HEK293 (cell line): ENCODE results near the gene CCSER1.

Experiments used
- CTCF ChIA-PET: fragments of 350-600 bp; formaldehyde crosslinking; extraction: SDS; loops from one replicate; lab custom pipeline; 2021; ENCODE audit warnings: antibody characterized with exemption; lab: Yijun Ruan, JAX
- POLR2A ChIA-PET: fragments of 300-600 bp; formaldehyde crosslinking; extraction: SDS; loops from one replicate; lab custom pipeline; 2020; ENCODE audit warnings: antibody characterized with exemption, inconsistent platforms; lab: Yijun Ruan, JAX
- H3K27ac ChIP-seq: fragments of 200-500 bp; sonication (Bioruptor generic); 2 replicates; pipeline ENCODE4 v1.5.1; 2014; ENCODE audit warnings: low read depth, low read length, control low read depth, inconsistent platforms; ENCODE audit errors: extremely low read depth
- H3K36me3 ChIP-seq, 2 experiments: fragments of 200-500 bp in 1 of 2; sonication (Bioruptor generic) in 1 of 2; 1 replicate in 1 of 2; 2 replicates in 1 of 2; pipeline ENCODE4 v1.5.1; 2014 to 2017; ENCODE audit warnings: inconsistent platforms in 2 of 2, low read length in 2 of 2; ENCODE audit not compliant: control insufficient read depth in 2 of 2, insufficient read depth in 1 of 2
- H3K4me1 ChIP-seq: fragments of 200-500 bp; sonication (Bioruptor generic); 2 replicates; pipeline ENCODE4 v1.5.1; 2014; ENCODE audit warnings: mild to moderate bottlenecking, low read length, inconsistent platforms; ENCODE audit not compliant: control insufficient read depth, insufficient read depth
- H3K4me3 ChIP-seq: 2 replicates; pipeline ENCODE4 v1.5.1; 2011; ENCODE audit warnings: low read depth, mild to moderate bottlenecking, control low read depth, low read length, moderate library complexity
- H3K9me3 ChIP-seq: fragments of 200-500 bp; sonication (Bioruptor generic); 2 replicates; pipeline ENCODE4 v1.5.1; 2014; ENCODE audit warnings: low read depth, low read length, inconsistent platforms; ENCODE audit not compliant: control insufficient read depth, insufficient read depth
- HOXD13 ChIP-seq: sonication (generic); formaldehyde crosslinking; IDR thresholded peaks from 2 replicates; pipeline ENCODE4 v1.8.0; 2022; ENCODE audit warnings: missing genetic modification reagents, borderline replicate concordance
- KLF1 ChIP-seq: fragments of 450-650 bp; formaldehyde crosslinking; IDR thresholded peaks from 2 replicates; pipeline ENCODE4 v1.5.1; 2016; ENCODE audit warnings: missing biosample characterization, missing genetic modification characterization
- YY2 ChIP-seq: fragments of 450-650 bp; formaldehyde crosslinking; IDR thresholded peaks from 2 replicates; pipeline ENCODE4 v1.5.1; 2016; ENCODE audit warnings: missing biosample characterization, missing genetic modification characterization
- ZFP41 ChIP-seq: fragments of 450-650 bp; formaldehyde crosslinking; IDR thresholded peaks from 2 replicates; pipeline ENCODE4 v1.5.1; 2016; ENCODE audit warnings: missing biosample characterization, missing genetic modification characterization, borderline replicate concordance
- ZNF133 ChIP-seq: fragments of 450-650 bp; formaldehyde crosslinking; IDR thresholded peaks from 2 replicates; pipeline ENCODE4 v1.5.1; 2016; ENCODE audit warnings: missing biosample characterization, missing genetic modification characterization
- ZNF155 ChIP-seq: fragments of 450-650 bp; formaldehyde crosslinking; IDR thresholded peaks from 2 replicates; pipeline ENCODE4 v1.5.1; 2016; ENCODE audit warnings: missing biosample characterization, missing genetic modification characterization
- ZNF184 ChIP-seq: fragments of 450-650 bp; IDR thresholded peaks from 2 replicates; pipeline ENCODE4 v1.5.1; 2018; ENCODE audit warnings: missing biosample characterization, mild to moderate bottlenecking, missing genetic modification characterization
- ZNF19 ChIP-seq: fragments of 450-650 bp; formaldehyde crosslinking; IDR thresholded peaks from 2 replicates; pipeline ENCODE4; 2016; ENCODE audit warnings: missing biosample characterization, missing genetic modification characterization, low read depth
- ZNF341 ChIP-seq: fragments of 450-650 bp; formaldehyde crosslinking; IDR thresholded peaks from 2 replicates; pipeline ENCODE4; 2016; ENCODE audit warnings: low read depth, missing biosample characterization, missing genetic modification characterization
- ZNF426 ChIP-seq: fragments of 450-650 bp; formaldehyde crosslinking; IDR thresholded peaks from 2 replicates; pipeline ENCODE4 v1.5.1; 2017; ENCODE audit warnings: missing biosample characterization, missing genetic modification characterization, mild to moderate bottlenecking, inconsistent platforms, moderate library complexity
- ZNF549 ChIP-seq: fragments of 450-650 bp; IDR thresholded peaks from 2 replicates; pipeline ENCODE4 v1.5.1; 2018; ENCODE audit warnings: missing biosample characterization, missing genetic modification characterization, mild to moderate bottlenecking, inconsistent platforms, moderate library complexity
- ZNF555 ChIP-seq: fragments of 450-650 bp; formaldehyde crosslinking; conservative IDR thresholded peaks from 2 replicates; pipeline ENCODE4 v1.5.1; 2017; ENCODE audit warnings: missing biosample characterization, mild to moderate bottlenecking, missing genetic modification characterization, inconsistent platforms
- ZNF639 ChIP-seq: fragments of 450-650 bp; formaldehyde crosslinking; IDR thresholded peaks from 2 replicates; pipeline ENCODE4 v1.5.1; 2016; ENCODE audit warnings: missing biosample characterization, missing genetic modification characterization
- ZNF704 ChIP-seq: fragments of 450-650 bp; formaldehyde crosslinking; IDR thresholded peaks from 2 replicates; pipeline ENCODE4 v1.5.1; 2016; ENCODE audit warnings: missing biosample characterization, missing genetic modification characterization
- TF ChIP-seq, protein P1 (sequence below): fragments of 450-650 bp; formaldehyde crosslinking; IDR thresholded peaks from 2 replicates; pipeline ENCODE4 v1.5.1; 2016; ENCODE audit warnings: missing biosample characterization, missing genetic modification characterization, low read depth
- TF ChIP-seq, protein P2 (sequence below): fragments of 450-650 bp; formaldehyde crosslinking; IDR thresholded peaks from 2 replicates; pipeline ENCODE4 v1.5.1; 2016; ENCODE audit warnings: missing biosample characterization, missing genetic modification characterization
- TF ChIP-seq, protein P3 (sequence below): fragments of 450-650 bp; formaldehyde crosslinking; IDR thresholded peaks from 2 replicates; pipeline ENCODE4 v1.5.1; 2016; ENCODE audit warnings: missing biosample characterization, missing genetic modification characterization
- TF ChIP-seq, protein P4 (sequence below): fragments of 450-650 bp; formaldehyde crosslinking; IDR thresholded peaks from 2 replicates; pipeline ENCODE4 v1.5.1; 2016; ENCODE audit warnings: missing biosample characterization, missing genetic modification characterization
- TF ChIP-seq, protein P5 (sequence below): fragments of 450-650 bp; IDR thresholded peaks from 2 replicates; pipeline ENCODE4 v1.5.1; 2018; ENCODE audit warnings: missing biosample characterization, mild to moderate bottlenecking, missing genetic modification characterization

CCSER1 gene

GRCh38 chr4:90095000-90095399, 32.2 kb upstream of the CCSER1 start (continued):
- TF ChIP-seq ZNF639 (tag by site-specific recombination) (no peak), ZNF184 (tag by site-specific recombination) (no peak), HOXD13 (CRISPR knock-in tag) (no peak), ZNF133 (tag by site-specific recombination) (no peak), ZFP41 (no peak), ZNF426 (tag by site-specific recombination) (no peak)
- TF ChIP-seq, protein P1, sequence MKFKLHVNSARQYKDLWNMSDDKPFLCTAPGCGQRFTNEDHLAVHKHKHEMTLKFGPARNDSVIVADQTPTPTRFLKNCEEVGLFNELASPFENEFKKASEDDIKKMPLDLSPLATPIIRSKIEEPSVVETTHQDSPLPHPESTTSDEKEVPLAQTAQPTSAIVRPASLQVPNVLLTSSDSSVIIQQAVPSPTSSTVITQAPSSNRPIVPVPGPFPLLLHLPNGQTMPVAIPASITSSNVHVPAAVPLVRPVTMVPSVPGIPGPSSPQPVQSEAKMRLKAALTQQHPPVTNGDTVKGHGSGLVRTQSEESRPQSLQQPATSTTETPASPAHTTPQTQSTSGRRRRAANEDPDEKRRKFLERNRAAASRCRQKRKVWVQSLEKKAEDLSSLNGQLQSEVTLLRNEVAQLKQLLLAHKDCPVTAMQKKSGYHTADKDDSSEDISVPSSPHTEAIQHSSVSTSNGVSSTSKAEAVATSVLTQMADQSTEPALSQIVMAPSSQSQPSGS (tag by site-specific recombination) = no peak

DNA sequence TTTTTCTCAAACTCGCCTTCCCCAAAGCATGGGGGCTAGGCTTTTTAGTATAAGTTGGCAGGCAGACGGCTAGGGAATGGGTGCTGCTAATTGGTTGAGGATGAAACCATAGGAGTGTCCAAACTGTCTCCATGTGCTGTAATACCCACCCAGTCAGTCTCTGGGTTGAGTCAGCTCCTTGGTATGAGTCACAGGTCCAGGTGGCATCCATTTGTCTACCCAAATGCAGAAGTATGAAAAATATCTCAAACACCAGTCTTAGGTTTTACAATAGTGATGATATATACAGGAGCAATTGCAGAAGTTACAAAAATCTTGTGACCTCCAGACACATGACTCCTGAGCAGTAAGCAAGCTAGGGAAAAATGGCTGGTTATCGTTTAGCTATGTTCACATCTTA, 27.4 kb upstream of the CCSER1 start:
- H3K4me3 ChIP-seq = no peak overlapping the region
- H3K9me3 ChIP-seq = no peaks in the 10 kb centered on the region
- H3K36me3 ChIP-seq = no peaks in the 10 kb centered on the region
- no peaks in the 10 kb centered on the region for H3K4me1 ChIP-seq
- CTCF ChIA-PET = interaction anchor here (0.9 kb wide), 1 partner anchor 10 kb away, joined by 4 read pairs; no protein-coding TSS in a partner anchor
- no peak overlapping the region for H3K27ac ChIP-seq
- no peak for TF ChIP-seq ZNF19 (tag by site-specific recombination)
- TF ChIP-seq ZNF704 = no peak
- TF ChIP-seq, protein P2, sequence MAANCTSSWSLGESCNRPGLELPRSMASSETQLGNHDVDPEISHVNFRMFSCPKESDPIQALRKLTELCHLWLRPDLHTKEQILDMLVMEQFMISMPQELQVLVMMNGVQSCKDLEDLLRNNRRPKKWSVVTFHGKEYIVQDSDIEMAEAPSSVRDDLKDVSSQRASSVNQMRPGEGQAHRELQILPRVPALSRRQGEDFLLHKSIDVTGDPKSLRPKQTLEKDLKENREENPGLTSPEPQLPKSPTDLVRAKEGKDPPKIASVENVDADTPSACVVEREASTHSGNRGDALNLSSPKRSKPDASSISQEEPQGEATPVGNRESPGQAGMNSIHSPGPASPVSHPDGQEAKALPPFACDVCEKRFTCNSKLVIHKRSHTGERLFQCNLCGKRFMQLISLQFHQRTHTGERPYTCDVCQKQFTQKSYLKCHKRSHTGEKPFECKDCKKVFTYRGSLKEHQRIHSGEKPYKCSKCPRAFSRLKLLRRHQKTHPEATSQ = no peak
- TF ChIP-seq HOXD13 (CRISPR knock-in tag) = no peak
- TF ChIP-seq, all 188 proteins: peak for 0
- POLR2A ChIA-PET = no interaction called here

GRCh38 chr4:90103991-90104390, 23.2 kb upstream of the CCSER1 start:
- CTCF ChIA-PET = no interaction called here
- no peaks in the 10 kb centered on the region for H3K36me3 ChIP-seq
- no peaks in the 10 kb centered on the region for H3K9me3 ChIP-seq
- TF ChIP-seq, protein P3, sequence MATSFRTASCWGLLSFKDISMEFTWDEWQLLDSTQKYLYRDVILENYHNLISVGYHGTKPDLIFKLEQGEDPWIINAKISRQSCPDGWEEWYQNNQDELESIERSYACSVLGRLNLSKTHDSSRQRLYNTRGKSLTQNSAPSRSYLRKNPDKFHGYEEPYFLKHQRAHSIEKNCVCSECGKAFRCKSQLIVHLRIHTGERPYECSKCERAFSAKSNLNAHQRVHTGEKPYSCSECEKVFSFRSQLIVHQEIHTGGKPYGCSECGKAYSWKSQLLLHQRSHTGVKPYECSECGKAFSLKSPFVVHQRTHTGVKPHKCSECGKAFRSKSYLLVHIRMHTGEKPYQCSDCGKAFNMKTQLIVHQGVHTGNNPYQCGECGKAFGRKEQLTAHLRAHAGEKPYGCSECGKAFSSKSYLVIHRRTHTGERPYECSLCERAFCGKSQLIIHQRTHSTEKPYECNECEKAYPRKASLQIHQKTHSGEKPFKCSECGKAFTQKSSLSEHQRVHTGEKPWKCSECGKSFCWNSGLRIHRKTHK = no peak
- TF ChIP-seq KLF1 (tag by site-specific recombination) (no peak), ZNF549 (no peak), YY2 (tag by site-specific recombination) (no peak), ZNF155 (tag by site-specific recombination) (no peak), ZNF555 (tag by site-specific recombination) (no peak), ZNF341 (tag by site-specific recombination) (no peak)
- TF ChIP-seq, protein P4, sequence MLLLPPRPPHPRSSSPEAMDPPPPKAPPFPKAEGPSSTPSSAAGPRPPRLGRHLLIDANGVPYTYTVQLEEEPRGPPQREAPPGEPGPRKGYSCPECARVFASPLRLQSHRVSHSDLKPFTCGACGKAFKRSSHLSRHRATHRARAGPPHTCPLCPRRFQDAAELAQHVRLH (tag by site-specific recombination) = no peak
- TF ChIP-seq, protein P5, sequence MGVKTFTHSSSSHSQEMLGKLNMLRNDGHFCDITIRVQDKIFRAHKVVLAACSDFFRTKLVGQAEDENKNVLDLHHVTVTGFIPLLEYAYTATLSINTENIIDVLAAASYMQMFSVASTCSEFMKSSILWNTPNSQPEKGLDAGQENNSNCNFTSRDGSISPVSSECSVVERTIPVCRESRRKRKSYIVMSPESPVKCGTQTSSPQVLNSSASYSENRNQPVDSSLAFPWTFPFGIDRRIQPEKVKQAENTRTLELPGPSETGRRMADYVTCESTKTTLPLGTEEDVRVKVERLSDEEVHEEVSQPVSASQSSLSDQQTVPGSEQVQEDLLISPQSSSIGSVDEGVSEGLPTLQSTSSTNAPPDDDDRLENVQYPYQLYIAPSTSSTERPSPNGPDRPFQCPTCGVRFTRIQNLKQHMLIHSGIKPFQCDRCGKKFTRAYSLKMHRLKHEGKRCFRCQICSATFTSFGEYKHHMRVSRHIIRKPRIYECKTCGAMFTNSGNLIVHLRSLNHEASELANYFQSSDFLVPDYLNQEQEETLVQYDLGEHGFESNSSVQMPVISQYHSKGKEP (tag by site-specific recombination) = no peak
- TF ChIP-seq, all 188 proteins: peak for 0
- POLR2A ChIA-PET = no interaction called here
- Histone ChIP-seq H3K27ac (no peak overlapping the region), H3K4me3 (no peak overlapping the region), H3K4me1 (no peaks in the 10 kb centered on the region)
